Dermis microvascular lymphatic vessel endothelial cell (primary cell): ENCODE data around the gene SAXO1. TPM values are rescaled to one million over a fixed set of nuclear protein-coding genes. Genes with fewer than 3 reads are reported as not detected.
"Not testable (repeated sequence)": the region's sequence is repeated elsewhere in the genome, so short reads cannot be mapped to it uniquely, and the experiment has no call there.

Source experiments
- DNase-seq, 2 donors: peaks; one replicate each; pipeline versions ENCODE4 v3.0.0 to v3.0.0-alpha.2; 2010; ENCODE audit warnings: low read depth in 2 of 2
- total RNA-seq: library from RNA; depleted of rRNA; stranded (reverse); fragments of >200 nt; gene quantifications from 2 replicates; pipeline ENCODE4 v1.2.1, GENCODE V29; 2014

SAXO1 gene
- total RNA-seq, 1 donor from 2014 or later = not detected

DNA sequence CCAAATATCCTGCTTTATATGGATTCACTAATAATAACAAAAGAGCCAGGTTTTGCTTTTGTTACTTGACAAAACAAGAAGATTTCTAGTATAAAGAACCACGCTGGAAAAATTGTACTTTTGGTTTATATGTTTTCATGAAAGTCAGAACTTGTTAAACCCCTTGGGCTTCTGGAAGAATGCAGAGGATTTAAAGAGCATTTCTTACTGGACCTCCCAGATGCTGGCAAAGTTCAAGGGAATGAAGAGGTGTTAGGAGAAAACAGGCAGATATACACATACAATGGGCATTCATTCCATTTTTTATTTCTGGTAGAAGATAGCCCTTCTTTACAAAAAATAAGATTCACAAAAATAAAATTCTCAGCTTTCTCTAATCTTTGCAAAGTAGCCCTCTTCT is 61.1 kb downstream of the SAXO1 start:
- DNase-seq = no peak

DNA sequence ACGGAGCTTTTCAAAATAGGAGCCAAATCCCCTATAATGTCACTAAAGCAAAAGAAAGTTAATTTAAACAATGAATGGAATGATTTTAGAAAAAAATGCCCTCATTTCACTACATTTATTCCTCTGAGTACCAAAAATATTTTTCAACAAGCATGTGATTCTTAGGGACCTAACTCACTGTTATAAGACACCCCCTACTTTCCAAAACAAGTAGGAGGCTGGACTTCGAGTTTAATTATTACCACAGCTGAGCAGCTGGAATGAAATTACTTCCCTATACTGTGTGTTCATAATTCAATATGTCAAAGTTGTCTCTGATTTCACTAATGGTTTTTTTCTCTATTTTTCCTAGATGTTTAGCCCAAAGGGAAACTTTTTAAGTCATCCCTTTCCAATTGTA is 61.6 kb downstream of the SAXO1 start:
- no peak for DNase-seq

DNA sequence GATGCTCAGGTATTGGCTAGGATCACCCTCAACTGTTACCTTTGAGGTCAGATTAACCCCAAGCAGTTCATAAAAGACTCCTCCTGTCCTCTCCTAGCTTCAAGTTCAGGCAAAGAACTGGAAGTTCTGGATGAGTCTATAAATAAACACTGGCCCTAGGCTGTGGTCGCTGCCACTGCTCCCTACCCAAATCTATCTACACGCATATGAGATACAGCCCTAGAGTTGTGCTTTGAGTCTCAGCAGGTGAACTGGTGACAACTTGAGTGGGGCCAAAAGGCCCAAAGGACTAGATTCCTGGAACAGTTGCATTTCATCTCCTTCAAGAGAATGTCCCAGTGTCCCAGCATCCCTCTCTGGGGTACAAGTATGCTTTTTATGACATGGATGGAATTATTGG is 62.6 kb downstream of the SAXO1 start:
- no peak for DNase-seq

DNA sequence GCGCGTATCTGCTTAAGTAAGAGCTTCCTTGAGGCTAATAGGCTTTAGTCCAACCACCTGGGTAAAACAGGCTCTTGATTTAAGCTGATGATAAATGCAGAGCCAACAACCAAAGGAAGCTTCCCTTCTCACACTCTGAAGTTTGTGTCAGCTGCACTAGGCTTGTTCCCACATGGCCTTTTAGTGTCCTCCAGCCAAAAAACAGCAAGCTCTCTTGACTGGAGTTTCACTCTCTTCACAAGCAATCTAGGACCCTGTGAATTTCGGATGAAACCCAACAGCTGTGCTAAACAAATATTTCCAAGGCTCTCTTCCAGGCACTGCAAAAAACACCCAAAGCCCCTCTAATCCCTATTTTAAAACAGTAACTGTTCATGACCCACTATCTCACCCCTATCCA is 63.9 kb downstream of the SAXO1 start:
- DNase-seq = no peak

DNA sequence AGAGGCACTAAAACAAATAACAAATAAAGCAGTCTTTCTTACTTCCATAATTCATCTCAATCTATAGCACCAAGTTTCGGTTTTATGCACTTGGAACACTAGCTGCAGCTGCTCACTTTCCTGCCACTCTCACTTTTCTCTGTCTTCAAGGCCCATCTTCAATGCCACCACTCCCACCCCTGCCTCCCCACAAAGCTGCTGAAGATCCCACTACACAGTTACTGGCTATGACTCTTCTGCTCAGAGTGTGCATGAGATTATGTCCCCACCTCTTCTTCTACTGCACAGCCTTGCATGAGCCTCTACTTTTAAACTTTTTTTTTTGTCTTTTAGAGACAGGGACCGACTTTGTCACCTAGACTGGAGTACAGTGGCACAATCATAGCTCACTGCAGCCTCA is 77.4 kb downstream of the SAXO1 start:
- no peak for DNase-seq

DNA sequence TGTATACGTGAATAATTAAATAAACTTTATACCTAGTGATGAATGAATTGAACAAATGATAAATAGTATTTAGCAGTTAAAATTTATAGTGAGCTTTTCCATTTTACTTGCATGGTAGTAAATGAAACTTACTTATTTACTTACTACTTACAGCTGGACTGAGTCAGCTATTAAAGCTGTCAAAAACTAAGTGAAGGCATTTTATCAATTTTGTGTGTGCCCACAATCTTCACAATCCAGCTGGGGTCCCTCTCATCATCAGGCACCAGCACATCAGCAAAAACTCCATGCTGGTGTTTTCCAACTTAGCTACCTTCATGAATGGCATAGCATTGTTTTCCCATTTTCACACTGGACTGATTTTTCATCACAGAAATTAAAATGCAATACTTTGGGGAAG is 81.1 kb downstream of the SAXO1 start:
- no peak for DNase-seq

DNA sequence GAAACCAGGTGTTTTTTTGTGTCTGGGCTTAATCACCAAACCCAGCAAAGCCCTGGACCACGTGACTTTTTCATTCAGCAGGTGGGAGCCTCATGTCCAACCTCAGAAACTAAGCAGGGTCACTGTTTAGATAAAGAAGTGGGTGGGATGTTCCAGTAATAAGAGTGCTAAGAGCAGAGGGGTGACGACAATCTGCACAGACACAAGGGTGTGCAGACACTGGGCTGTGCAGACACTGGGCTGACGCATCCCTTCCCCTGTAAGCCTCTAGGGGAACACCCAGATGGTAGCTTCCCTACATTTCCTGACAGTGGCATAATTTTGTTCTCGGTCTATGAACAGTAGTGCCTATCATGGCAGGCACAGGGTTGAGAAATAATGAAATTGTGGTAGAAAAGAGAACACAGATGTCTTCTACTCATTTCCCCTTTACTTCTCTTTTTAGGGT is 85.1 kb downstream of the SAXO1 start:
- no peak for DNase-seq

DNA sequence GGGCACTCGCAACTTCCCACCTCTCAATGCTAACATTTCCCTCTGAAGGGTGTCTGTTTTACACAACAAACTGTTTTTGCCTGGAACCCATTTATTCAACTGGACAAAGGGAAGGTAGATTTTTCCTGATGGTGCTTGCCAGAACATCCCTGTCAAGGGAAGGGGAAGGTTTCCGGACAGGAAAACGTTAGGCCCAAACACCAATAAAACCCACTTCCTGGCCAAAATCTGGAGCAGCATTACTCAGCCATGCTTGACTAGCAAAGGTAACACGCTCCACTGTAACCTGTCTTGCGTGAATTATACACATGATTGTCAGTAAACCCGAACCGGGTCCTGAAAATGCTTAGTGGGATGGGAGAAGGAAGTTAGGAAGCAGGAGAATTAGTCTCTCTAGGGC is 90.2 kb downstream of the SAXO1 start:
- peak; percentile 41 to 78 for DNase-seq

DNA sequence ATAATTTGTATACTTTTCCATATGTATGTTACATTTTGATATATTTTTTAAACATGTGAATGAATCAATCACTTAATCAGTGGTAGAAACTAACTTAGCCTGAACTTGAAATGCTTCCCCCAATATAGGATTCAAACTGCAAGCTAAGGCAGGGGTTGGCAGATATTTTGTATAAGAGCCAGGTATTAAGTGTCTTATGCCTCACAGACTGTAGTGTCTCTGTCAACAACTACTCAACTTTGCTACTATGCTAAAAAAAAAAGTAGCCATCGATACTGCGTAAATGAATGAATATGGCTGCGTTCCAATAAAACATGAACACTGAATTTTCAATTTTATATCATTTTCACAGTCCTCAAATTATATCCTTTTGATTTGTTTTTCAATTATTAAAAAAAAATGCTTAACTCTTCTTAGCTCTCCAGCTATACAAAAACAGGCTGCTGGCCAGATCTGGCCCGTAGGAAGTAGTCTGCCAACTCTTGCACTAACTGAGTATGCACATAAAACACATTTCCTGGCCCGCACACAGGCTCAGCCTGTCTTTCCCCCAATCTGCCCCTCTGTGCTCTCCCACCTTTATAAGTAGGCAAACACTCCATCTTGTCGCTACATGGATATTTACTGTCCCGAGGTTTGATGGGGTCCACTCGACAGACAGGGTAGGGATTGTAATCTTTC is 91.8 kb downstream of the SAXO1 start:
- no peak for DNase-seq

DNA sequence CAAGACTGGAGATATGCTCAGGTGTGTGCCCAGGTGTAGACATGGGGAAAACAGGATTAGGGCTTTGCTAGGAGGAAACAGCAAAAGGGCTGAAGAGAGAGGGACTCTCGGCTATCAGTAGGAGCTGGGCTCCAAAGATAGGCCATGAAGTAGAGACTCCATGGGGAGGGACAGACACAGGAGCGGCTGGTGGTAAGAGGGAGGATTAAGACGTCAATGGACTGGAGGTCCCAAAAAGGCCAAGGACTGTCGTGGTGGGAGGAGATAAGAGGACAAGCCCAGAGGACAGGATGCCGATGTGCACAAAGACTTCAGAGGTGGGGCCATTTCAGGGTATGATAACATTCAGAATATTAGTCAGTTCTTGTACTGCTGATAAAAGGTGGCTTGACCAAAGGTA is 93.1 kb downstream of the SAXO1 start:
- DNase-seq = no peak

DNA sequence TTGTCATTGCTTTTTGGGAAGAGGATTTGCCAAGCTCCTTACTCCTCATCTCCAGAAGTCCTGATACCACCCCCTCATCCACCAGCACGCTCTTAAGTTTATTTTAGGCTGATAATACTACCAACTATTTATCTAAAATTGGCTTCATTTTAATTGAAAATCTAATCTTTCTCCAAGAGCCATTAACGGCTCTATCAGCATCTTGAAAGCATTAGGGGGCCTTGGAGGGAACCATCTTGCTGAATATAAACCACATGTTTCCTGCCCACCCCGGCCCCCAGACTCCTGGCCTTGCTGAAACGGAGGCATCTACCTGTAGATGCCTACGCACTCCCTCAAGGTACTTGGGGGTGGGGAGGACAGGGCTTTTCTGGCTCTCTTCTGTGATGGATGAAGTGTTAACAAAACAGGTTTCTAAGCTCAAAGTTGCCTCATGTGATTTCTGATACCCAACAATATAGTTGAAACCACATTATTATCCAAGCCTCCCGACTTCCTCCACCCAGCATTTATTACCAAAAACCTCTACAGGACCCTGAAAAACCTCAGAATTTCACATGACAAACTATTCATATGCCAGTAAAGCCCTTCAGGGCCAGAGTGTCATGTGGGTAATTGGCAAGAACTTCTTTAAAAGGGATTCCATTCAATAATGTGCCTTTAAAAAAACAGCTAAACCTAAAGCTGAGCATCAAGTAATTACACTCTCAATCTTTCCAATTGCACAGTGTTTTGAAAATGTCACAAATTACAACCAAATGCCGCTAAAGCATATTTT is 96.7 kb downstream of the SAXO1 start:
- DNase-seq = no peak

DNA sequence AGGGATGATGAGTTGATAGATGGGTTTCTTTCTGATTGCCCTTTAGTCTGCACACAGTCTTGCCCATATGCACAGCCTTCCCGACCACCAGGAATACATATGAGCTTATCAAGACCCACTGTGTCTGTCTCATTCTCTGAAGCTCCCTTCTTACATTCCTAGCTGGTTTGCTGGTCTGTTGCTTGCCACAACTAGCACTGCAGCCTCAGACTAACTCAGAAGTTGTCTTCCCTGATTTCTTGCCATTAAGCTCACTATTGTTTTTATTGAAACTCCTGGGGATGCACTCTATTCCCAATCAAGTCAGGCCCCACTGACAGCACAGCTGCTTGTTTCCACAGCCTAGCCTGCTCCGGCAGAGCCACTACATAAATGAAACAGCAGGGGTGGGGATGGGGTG is 97.5 kb downstream of the SAXO1 start:
- DNase-seq = no peak

DNA sequence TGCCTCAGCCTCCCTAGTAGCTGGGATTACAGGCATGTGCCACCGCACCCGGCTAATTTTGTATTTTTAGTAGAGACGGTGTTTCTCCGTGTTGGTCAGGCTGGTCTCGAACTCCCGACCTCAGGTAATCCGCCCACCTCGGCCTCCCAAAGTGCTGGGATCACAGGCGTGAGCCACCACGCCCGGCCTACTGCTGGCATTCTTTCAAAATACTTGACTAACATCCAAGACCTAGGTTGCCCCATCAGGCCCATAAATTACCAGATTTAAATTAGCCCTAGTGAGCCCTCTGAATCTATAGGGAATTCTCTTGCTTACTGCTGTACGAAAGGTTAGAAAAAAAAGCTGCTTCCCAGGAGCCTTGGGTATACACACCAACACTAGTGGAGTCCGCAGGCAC is 102.4 kb downstream of the SAXO1 start:
- DNase-seq = not testable (repeated sequence)

DNA sequence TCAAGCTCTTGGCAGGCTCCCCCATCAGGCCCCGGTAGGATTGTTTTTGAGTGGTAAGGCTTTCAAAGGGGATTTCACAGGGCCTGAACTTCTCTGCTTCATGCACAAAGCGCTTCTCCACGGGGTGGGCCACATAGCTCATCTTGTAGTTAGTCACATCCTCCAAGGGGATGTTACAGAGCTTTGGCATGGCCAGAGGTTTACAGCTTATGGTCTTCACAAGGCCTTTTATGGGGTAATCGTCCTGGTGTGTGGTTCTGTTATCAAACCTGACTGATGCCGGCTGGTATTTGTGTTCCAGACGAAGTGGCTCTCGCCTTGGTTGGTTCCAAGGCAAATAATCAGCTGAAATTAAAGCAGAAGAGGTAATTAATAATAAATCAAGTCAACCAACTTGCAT is 104.3 kb downstream of the SAXO1 start:
- DNase-seq = no peak

DNA sequence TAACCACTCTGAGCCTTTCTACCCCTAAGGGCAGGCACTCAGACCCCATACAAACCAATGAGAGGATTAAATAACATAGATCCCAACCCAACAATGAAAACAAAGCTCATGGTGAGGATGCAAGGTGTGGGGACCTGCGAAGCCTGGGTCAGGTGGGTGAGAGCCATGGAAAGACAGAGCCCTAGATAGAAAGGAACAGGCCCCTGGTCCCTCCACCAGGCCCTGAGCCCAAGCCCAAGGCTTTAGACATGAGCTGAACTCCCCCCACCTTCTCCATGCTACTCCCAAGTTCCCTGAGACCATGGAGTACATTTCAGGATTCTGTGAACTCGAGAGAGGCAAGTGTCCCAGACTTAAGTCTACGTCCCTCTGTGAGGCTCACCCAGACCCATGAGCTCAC is 106.5 kb downstream of the SAXO1 start:
- DNase-seq = no peak

DNA sequence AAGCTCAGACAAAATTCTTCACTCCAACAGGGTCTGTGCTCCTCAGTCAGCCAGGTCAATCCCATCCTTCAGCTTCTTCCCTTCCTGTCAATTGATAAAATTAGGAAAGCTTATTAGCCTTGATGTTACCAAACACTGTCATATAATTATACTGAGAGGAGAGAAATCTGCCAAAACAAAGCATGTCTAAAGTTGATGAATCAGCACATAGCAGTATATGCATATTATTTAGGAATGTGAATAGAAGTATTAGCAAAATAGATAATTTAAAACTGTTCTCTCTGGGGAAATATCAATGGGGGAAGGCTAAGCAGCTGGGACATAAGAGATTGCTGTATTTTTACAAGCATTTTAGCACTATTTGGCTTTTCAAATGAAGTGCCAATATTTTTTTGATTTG is 107.1 kb downstream of the SAXO1 start:
- no peak for DNase-seq

DNA sequence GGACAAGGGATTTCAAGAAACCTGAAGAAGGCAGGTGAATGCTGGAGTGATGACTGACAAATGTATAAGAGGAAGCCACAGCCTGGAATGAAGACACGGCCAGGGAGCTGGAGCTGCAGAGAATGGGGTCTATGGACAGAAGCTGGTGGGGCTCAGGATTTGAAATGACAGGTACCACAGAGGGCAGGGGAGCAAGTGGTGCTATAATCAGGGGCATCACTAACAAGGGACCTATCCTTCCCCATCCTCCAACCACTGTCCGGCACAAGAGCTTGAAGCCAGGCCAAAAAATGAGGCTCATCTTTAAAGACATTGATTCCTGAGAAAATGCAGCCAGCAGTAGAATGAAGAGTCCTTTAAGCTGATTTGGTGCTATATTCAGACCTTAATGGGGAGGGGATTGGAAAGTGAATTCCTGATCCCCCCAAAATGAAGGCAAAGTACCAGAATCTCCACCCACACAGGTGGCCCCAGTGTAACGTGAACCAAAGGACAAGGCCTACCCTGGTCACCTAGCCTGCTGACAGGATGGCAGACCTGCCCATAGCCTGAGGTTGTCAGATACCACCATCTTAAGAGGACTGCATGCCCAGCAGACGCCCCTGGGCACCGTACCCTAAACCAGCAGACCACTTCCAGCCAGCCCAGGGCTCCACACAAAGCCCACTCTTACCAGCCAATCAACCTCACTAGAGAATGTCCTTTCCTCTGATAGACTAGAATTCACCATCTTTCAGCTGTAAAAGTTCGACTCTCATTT is 109.2 kb downstream of the SAXO1 start:
- DNase-seq = no peak

DNA sequence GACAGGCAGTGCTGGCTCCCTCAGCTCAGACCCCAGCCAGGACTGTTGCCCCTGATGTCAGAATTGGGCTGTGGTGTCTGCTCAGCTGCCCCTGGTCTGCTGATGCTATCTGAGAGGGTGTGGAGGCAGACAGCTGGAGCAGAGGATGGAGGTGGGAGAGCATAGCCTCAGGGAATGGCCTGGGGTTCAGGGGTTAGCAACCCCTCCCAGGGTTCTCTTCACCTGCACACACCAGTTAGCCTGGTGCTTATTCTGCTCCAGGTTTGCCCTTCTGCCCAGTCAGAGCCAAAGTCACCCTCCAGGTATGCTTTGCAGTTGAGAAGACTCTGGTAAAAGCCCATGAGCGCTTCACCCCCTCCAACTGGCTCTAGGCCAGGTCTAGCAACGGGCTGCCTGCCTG is 109.8 kb downstream of the SAXO1 start:
- no peak for DNase-seq

DNA sequence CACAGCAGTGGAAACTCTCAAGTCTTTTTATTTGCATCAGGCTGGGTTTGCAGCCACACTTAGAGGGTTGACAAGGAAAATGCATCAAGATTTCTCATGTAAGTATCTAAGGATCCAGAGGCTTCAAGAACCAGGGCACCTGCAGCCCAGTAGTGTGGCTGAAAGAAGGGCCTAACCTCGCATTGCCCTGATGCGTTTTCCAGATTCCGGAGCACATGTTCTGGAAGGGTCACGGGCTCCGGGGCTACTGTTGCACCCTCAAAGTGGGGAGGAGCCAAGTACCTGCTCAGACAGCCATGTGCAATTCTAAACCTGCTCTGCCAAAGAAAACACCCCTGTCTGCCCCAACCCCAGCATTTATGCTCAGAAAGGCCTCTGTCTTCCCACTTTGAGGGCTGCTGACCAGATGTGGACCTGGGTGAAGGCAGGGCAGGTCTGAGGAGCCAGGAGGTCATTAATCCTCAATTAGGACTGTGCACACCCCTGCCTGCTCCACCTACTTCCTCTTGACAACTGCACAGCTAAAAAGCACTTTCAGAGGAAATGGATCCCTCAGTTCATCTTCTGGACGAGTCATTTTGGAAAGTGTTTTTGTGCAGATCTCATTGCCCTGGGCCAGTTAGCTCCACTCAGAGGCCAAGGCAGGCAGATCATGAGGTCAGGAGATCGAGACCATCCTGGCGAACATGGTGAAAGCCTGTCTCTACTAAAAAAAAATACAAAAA is 110.7 kb downstream of the SAXO1 start:
- DNase-seq = no peak

DNA sequence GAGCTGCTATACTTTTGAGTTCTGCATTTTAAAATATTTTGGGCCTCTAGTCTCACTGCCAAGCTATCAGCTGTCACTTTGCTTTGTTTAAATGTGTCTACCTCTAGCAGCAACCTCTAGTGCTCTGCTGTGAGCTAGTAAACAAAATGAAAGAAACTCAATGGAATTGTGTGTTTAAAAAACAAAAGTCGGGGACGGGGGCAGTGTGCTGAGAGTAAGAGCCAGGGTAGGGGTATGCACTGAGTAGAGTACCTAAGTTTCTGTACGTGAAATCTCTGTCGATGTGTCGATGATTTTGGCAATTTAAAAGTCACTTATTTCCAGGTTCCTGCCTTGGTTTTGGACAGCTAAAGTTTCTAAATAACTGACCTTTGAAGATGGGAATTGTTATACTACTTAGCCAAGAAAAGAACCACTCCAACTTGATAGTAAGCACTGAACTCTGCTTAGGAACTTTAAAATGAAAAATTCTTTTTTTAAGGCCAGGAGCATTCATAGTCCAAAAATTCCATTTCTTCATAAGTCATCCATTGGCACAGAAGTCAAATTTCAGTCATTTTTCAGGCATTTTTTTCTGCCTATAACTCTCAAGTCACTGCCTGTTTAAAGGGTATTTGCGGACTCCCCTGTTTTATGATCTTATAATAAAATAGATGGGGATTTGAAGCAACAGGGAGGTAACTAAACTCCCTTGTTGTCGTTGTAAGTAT is 111.5 kb downstream of the SAXO1 start:
- no peak for DNase-seq
